NCI-H446 treated with DMSO at 0.1 percent for 48 hours (cell line): ENCODE measurements around the gene RAB13.
"Not testable (repeated sequence)": the region's sequence is repeated elsewhere in the genome, so short reads cannot be mapped to it uniquely, and the experiment has no call there.

Source experiments
- DNase-seq: peaks from one replicate; lab custom pipeline; 2025; lab: John Stamatoyannopoulos, UW

The RAB13 gene

DNA sequence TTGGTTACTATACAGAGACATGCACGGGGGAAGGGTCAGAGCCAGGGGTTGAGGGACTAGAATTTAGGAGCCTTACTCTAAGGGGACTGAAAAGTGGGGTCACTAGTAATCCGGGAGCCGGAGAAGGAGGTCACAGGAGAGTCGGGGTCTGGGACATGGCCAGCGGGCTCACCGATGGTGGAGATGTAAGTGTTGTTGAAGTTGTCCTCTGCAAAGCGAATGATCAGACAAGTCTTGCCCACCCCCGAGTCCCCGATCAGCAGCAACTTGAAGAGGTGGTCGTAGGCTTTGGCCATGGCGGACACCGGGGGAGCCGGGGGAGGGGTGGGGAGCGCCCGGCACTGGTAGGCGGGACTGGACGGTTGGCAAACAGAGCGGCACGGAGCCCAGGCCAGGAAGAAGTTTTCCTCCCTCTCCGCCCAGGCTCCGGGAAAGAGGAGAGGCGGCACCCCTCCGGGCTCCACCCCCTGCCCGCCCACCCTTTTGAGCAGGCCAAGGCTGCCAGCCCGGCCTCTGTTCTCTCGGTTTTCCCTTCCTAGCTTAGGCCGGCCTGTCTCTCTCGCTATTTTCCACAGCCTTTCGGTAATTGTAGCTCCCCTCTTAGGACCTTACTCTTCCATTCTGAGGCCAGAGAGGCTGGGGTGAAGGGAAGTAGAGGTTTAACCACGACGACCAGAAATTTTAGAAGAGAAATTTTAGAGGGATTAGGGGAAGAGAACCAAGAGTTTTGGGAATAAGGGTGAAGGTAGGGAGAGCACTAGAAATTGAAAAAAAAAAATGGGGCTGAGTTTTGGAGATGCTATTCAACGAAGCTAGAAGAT is at the start of gene RAB13:
Gene RAB13 (minus strand): TSS at position 399 of the 821 bp plus-strand sequence. CDS start 103 bp downstream, at position 296.
- DNase-seq = peak; percentile 81

DNA sequence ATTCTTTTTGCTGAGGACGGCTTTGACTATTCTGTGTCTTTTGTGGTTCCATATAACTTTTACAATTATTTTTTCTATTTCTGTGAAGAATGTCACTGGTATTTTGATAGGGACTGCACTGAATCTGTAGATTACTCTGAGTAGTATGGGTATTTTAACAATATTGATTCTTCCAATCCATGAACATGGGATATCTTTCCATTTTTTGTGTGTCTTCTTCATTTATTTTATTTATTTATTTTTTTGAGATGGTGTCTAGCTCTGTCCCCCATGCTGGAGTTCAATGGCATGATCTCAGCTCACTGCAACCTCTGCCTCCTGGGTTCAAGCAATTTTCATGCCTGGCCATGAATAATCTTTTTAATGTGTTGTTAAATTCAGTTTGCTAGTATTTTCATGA is 47.6 kb upstream of the RAB13 start:
- not testable (repeated sequence) for DNase-seq

DNA sequence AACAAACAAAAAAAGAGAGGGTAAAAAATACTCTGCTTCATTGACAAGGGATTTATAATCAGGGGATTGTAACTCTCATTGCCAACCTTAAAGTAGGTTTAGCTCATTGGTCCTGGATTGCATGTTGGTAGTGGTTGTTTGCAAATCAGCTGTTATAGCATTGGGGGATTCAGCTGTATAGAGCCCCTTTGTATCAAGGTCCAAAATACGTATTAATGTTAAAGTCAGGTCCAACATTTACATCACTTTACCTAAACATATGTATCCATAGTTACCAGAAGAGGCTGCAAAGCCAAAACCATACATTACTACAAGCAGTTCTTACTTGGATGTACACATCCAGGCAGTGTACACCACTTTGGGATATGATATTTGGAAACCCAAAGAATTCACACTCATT is 33.8 kb upstream of the RAB13 start:
- DNase-seq = no peak

DNA sequence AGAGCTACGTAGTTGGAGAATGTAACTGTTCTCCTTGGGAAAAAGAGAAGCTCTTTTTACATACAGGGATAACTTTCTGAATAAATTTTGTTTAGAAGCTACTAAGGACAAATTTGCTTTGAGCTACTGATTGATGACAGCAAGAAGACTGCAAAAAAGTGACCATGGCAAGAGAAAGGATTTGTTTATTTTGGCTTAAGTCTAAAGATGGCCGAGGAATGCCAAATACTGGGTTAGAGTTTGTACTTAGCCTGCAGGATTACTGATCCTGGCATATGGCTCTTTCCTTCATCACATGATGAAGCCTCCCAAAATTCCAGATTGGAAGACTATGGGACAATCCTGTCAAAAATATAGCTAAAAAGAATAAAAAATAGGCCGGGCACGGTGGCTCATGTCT is 33.1 kb upstream of the RAB13 start:
- DNase-seq = no peak

DNA sequence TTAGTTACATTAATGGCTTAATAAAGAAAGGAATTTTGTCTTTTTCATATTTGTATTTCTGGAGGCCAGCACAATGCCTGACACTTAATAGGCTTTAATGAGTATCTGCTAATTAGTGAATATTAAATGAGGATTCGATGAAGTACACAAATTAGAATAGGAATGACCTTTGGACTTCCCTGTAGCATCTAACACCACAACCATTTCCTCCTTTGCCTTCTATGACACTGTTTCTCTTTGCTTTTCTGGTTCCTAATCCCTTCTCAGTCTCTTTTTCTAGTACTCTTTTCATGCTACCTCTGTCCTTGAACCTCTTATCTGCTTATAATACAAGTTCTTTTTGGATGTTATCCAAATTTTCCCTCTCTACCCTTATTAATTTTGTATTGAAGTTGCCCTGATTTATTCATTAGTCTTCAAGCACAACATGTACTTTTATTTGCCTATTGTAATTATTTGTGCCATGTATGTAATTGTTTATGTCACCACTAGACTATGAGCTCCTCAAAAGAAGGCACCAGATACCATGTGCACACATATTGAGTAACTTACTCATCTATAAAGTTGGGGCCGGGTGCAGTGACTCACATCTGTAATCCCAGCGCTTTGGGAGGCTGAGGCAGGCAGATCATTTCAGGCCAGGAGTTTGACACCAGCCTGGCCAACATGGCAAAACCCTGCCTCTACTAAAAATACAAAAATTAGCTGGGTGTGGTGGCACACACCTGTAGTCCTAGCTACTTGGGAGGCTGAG is 28.2 kb upstream of the RAB13 start:
- no peak for DNase-seq

DNA sequence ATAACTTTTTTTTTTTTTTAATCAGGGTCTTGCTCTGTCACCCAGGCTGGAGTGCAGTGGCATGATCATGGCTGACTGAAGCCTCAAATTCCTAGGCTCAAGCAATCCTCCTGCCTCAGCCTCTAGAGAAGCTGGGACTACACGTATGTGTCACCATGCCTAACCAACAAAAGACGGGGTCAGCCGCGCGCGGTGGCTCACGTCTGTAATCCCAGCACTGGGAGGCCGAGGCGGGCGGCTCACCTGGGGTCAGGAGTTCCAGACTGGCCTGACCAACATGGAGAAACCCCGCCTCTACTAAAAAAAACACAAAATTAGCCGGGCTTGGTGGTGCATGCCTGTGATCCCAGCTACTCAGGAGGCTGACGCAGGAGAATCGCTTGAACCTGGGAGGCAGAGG is 26.4 kb upstream of the RAB13 start:
- DNase-seq = not testable (repeated sequence)

DNA sequence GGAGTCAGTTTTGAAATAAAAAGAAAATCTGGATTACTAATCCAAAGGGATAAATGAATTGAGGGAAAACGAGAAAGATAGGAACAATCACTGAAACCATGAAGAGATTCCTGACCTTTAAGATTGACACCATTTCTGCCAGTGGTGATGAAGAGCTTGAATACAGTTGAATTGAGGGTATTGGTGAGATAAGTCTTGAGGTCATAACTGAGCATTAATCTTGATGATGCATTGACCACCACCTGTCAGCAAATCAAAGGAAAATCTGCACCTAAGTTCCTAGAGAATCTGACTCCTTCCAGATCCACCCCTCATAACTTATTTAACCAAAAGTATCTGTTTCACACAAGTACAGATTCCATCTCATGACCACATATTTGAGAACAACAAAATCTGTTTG is 26.0 kb upstream of the RAB13 start:
- no peak for DNase-seq

DNA sequence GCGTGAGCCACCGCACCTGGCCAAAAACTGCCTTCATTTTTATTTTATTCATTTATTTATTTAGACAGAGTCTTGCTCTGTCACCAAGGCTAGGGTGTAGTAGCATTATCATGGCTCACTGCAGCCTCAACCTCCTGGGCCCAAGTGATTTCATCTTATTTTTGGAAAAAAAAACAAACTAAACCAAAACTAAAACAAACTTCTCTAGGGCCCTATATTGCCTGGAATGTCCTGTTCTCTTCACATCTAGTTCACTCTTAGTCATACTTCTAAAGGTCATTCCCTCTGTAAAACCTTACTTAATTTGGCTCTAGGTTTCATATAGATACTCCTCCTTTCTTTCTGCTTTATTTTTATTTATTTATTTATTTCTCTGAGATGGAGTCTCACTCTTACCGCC is 20.0 kb upstream of the RAB13 start:
- DNase-seq = no peak

DNA sequence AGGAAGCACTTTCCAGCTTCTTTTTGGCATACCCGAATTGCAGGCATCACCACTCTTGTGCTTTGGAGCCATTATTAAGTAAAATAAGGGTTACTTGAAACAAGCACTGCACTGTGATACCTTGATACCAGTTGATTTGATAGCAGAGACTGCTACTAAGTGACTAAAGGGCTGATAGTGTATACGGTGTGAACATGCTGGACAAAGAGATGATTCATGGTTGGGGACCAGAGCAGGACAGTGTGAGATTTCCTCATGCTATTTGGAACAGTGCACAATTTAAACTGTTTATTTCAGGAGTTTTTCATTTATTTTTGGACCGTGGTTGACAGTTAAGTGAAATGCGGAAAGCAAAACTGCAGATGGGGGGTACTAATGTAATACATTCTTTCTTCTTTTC is 14.3 kb upstream of the RAB13 start:
- no peak for DNase-seq

DNA sequence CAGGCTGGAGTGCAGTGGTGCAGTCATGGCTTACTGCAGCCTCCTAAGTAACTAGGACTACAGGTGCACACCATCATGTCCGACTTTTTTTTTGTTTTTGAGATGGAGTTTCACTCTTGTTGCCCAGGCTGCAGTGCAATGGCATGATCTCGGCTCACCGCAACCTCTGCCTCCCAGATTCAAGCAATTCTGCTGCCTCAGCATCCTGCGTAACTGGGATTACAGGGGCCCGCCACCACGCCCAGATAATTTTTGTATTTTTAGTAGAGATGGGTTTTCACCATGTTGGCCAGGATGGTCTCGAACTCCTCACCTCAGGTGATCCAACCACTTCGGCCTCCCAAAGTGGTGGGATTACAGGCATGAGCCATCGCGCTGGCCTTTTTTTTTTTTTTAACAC is 10.7 kb upstream of the RAB13 start:
- DNase-seq = not testable (repeated sequence)

DNA sequence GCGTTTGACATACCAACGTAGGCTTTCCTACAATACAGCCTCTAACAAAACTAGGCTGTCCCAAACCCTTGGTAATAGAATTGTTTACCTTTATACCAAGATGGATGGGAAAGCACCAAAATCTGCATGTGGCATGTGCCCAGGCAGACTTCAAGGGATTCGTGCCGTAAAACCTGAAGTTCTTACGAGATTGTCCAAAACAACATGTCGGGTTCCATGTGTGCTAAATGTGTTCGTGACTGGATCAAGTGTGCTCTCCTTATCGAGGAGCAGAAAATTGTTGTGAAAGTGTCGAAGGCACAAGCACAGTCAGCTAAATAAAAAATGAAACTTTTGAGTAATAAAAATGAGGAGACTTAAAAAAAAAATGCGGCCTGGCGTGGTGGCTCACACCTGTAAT is 9.5 kb upstream of the RAB13 start:
- DNase-seq = no peak

DNA sequence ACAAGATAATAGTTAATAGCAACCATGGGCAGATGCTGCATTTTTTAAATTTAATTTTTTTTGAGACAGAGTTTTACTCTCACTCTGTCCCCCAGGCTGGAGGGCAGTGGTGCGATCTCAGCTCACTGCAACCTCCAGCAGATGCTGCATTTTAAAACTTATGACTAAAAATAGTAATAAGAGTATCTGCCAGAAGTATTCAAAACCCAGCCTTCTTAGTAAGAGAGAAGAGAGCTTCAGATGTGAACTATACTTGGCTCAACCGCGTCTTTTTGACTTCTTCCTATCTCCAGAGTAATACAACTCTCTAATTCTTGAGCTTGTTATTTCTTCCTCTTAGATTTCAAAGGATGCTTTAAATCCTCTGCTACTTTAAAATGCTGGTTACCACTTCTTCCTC is 9.1 kb upstream of the RAB13 start:
- no peak for DNase-seq

DNA sequence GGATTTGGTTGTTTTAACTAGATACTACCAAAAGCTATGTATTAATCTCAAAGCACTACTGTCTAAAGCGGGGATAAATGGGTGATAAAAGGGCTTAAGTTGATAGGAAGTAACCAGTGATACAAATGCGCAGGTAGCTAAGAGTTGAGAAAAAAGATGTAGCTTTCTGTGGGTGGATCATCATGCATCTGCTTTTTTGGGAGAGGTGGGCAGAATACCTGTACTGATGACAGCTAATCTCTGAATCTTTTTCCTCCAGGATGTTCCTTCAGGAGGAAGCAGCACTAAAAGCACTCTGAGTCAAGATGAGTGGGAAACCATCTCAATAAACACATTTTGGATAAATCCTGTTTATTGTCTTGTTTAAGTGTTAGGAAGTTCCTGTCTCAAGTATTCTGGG is 5.7 kb upstream of the RAB13 start:
- DNase-seq = no peak

DNA sequence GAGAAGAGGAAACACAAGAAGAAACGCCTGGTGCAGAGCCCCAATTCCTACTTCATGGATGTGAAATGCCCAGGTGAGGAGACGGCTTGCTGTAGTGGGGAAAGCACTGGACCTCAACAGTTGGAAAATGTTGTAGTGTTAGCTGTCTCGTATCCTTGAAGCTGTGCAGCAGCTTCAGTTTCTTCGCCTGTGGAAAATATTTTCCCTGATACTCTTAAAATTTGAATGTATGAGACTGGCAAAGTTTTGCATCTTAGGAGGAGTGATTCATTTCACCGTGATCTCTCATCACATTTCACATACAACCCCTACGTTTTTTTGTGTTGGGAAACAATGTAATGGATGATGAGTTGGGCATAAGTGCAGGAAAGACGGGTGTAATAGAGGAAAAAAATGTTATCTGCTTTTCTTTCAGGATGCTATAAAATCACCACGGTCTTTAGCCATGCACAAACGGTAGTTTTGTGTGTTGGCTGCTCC is 5.1 kb upstream of the RAB13 start:
- no peak for DNase-seq

DNA sequence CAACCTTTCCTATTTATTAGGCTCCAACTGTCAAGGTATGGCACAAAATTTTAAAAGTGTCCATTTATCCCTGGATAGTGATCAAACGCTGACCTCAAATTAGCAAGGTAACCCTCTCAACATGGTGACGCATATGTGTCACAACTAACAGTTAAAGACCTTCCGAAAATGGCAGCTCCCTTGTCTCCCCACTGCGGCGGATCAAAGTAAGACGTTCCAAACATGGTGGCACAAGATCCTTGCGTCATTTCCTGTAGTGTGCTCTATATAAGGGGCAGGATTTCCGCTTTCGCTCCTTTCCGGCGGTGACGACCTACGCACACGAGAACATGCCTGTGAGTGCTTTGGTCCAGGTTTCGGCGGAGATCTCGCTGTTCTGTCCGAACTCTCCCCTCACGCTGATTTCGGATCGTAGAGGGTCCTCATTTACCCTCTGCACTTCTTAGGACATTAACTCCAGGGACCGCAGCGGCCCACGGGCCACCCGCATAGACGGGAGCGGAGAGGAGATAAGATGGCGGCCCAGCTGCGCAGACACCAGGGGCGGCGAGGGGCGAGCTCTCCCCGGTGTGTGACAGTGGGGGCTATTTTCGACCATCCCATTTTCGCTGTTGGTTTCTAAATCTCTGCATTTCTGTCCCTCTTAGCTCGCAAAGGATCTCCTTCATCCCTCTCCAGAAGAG is 4.5 kb upstream of the RAB13 start, which contains the start of gene RPS27:
Gene RPS27 (plus strand): TSS at position 295 of the 683 bp plus-strand sequence. CDS start 35 bp downstream, at position 330.
- DNase-seq = peak; percentile 99

DNA sequence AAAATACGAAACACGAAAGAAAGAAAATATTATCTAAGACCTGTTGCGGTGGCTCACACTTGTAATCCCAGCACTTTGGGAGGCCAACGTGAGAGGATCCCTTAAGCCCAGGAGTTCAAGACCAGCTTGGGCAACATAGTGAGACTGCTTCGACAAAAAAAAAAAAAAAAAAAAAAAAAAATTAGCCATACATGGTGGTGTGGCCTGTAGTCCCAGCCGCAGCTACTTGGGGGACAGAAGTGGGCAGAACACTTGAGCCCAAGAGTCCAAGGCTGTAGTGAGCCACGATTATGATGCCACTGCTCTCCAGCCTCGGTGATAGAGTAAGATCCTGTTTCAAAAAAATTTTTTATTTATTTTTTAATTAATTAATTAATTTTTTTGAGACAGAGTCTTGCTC is 1.5 kb upstream of the RAB13 start:
- DNase-seq = no peak

DNA sequence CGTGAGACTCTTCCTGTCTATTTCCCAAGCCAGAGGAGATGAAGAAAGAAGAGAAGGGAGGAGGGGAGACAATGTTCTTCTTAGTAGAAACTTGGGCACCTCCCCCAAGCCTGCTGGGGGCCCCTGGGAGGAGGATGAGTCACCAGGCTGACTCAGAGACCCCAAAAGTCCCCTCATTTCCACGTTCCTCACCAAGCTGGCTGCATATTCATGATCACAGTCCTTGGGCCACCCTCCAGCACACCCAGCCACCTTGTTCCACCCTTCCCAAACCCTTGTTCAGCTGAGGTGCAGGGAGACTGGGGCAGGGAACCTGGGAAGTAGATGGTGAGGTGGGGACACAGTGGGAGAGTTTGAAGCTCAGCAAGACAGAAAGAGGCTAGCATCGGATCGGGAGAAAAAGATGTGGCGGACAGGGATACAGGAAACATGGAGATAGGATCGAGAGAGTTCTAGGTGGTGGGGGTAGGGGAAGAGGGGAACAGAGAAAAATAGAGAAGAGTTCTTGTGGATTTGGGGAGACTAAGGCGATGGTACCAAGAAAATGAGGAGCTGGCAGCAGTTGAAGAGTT is 712 bp downstream of the RAB13 start:
- DNase-seq = no peak

DNA sequence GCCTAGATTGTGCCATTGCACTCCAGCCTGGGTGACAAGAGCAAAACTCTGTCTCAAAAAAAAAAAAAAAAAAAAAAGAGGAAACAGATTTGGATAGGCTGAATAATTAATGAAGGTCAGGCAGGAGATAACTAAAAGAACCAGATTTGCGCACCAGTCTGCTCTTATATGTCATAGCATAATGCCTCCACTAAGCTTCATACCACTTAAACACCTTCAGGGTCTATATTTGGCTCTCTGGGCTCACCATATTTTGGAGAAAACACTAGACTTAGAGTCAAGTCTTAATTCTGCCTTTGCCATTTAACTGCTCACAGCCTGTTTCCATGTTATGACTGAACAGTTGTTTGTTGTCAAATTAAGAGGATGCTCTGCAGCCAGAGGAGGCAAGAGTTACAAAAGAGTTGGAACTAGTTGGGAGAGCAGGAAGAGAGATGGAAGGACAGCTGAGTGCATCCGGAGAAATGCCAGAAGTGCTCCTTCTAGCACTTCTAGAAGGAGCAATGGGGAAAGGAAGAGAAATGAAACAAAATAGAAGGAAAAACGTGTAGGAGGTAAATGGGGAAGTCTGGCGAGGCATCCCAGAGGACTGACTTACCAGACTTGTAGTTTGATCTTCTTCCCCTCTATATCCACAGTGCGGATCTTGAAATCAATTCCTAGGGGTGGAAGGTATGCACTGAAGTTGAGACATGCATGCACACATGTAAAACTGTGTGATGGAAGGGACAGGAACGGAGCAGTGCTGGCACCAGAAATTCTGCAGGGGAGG is 1.8 kb downstream of the RAB13 start:
- DNase-seq = no peak

DNA sequence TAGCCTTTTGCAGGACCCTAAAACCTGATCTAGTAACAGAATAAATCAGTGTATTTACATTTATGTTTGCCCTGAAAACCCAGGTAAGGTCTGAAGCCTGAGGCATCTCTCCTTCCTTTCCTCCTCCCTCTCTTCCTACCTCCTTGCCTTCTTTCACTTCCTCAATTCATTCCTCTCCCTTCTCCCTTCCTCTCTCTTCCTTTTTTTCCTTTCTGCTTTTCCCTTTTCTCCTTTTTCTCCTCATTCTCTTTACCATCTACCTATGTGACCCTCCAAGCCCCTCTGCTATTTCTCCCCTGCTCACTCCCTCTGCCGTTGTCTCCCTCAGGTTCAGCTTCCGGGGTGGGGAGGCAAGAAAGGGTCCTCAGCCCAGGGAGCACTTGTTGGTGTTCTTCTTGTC is 4.4 kb downstream of the RAB13 start:
- DNase-seq = not testable (repeated sequence)

DNA sequence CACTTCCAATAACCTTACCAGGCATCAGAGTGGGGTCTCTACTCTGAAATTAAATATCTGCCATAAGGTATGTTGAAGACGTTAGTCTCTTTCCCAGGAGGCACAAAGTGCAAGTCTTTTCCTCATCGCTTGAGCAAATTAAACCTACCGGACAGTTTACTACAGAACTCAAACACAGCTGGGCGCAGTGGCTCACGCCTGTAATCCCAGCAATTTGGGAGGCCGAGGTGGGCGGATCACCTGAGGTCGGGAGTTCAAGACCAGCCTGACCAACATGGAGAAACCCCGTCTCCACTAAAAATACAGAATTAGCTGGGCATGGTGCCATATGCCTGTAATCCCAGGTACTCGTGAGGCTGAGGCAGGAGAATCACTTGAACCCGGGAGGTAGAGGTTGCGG is 7.0 kb downstream of the RAB13 start:
- DNase-seq = not testable (repeated sequence)

DNA sequence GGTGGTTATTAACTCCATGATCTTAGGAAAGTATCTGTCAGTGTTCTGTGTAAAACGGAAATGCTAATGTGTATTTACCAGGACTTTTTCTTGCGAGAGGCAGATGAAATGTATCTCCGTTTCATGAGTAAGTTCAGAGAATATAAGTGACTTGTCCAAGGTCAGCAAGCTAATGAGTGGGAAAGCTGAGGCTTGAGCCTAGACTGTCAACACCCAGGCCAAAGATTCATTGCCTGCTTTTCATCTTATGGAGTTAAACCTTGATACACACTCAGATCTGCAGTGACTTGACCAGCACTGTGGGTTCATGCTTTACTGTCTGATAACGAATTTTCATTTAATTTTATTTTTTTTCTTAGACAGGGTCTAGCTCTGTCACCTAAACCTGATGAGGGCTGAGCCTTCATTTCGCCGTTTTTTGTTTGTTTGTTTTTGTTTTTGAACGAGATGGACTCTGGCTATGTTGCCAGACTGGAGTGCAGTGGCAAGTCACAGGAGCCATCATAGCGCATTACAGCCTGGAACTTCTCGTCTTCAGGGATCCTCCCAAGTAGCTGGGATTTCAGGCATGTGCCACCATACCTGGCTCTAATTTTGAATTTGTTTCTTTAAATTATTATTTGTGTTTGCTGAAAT is 7.7 kb downstream of the RAB13 start:
- DNase-seq = no peak
